ENCODE measurements around the gene ALDOA. TPM values are rescaled to one million over a fixed set of nuclear protein-coding genes. Genes with fewer than 3 reads are reported as not detected.

Gene ALDOA
- total RNA-seq, 1 experiment from 2014 or later = 1,165 TPM

- CTCF ChIA-PET = interaction anchor here (0.7 to 5.6 kb wide), 7 partner anchors 9 to 118 kb away, joined by 3 to 43 read pairs (median 5); partner anchors contain the start of gene TLCD3B
- intact Hi-C loops (cut with micrococcal nuclease) = no loop called here
These were observed 23.7 kb upstream of the ALDOA start for GRCh38 chr16:30041841-30042240.

DNA sequence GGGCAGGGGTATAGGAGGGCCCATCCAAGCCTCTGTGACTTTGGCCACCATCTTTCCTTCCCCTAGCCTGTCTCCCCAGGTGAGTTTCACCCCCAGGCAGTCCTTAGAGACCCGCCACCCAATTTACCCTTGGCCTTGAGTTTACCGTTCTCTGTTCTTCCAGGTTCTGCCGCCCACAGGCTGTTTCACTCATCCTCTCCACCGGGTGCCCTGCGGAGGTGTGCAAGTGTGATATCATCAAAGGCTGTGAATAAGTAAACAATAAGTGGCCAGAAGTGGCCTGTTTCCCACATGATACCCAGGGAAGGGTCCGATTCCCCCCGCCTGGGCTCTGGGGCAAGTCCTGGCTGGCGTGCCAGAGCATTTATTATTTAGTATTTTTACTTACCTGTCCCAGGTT lies 19.4 kb upstream of the ALDOA start:
- CTCF ChIA-PET = interaction anchor here (0.7 kb wide), 1 partner anchor 15 kb away, joined by 3 read pairs; no protein-coding TSS in a partner anchor
- DNase-seq (ENCODE audit: unreplicated experiment) = no peak
- intact Hi-C loops (cut with micrococcal nuclease) = no loop called here
- no TSS peak for BruUV-seq (replicated peaks)
- no peak for TF ChIP-seq CTCF (IDR thresholded peaks at IDR 0.05; ENCODE audit: unreplicated experiment)
- Mint-ChIP-seq H3K4me3 (ENCODE audit: unreplicated experiment) (no peak overlapping the region), H3K9me3 (ENCODE audit: unreplicated experiment) (no peaks in the 10 kb centered on the region), H3K27me3 (ENCODE audit: insufficient read depth, unreplicated experiment) (no peaks in the 10 kb centered on the region), H3K36me3 (ENCODE audit: insufficient read depth, unreplicated experiment) (no peaks in the 10 kb centered on the region), H3K27ac (ENCODE audit: low read depth, unreplicated experiment) (no peak overlapping the region), H3K4me1 (ENCODE audit: insufficient read depth, unreplicated experiment) (no peaks in the 10 kb centered on the region)
- POLR2A ChIA-PET = no interaction called here

More at GRCh38 chr16:30041841-30042240, 23.7 kb upstream of the ALDOA start:
- Mint-ChIP-seq H3K27me3 (ENCODE audit: insufficient read depth, unreplicated experiment) (no peaks in the 10 kb centered on the region), H3K9me3 (ENCODE audit: unreplicated experiment) (no peaks in the 10 kb centered on the region), H3K4me1 (ENCODE audit: insufficient read depth, unreplicated experiment) (no peaks in the 10 kb centered on the region), H3K36me3 (ENCODE audit: insufficient read depth, unreplicated experiment) (no peaks in the 10 kb centered on the region), H3K27ac (ENCODE audit: low read depth, unreplicated experiment) (no peak overlapping the region), H3K4me3 (ENCODE audit: unreplicated experiment) (no peak overlapping the region)
- peak; percentile 49 for DNase-seq (ENCODE audit: unreplicated experiment)
- BruUV-seq (replicated peaks) = no TSS peak
- TF ChIP-seq CTCF (IDR thresholded peaks at IDR 0.05; ENCODE audit: unreplicated experiment) = peak; percentile 54
- POLR2A ChIA-PET = interaction anchor here (1.0 to 1.4 kb wide), 2 partner anchors 11 to 55 kb away, joined by 4 read pairs; partner anchors contain the start of gene YPEL3

GRCh38 chr16:30046588-30046987 lies 19.0 kb upstream of the ALDOA start:
- H3K27me3 Mint-ChIP-seq (ENCODE audit: insufficient read depth, unreplicated experiment) = no peaks in the 10 kb centered on the region
- H3K9me3 Mint-ChIP-seq (ENCODE audit: unreplicated experiment) = no peaks in the 10 kb centered on the region
- no peak for DNase-seq (ENCODE audit: unreplicated experiment)
- ChIA-PET CTCF (interaction anchor here (1.4 kb wide), 1 partner anchor 15 kb away, joined by 8 read pairs; the partner anchor contains the start of gene TLCD3B), POLR2A (no interaction called here)
- H3K36me3 Mint-ChIP-seq (ENCODE audit: insufficient read depth, unreplicated experiment) = no peaks in the 10 kb centered on the region
- BruUV-seq (replicated peaks) = no TSS peak
- H3K4me3 Mint-ChIP-seq (ENCODE audit: unreplicated experiment) = no peak overlapping the region
- no peak for TF ChIP-seq CTCF (IDR thresholded peaks at IDR 0.05; ENCODE audit: unreplicated experiment)
- intact Hi-C loops (cut with micrococcal nuclease) = no loop called here
- H3K4me1 Mint-ChIP-seq (ENCODE audit: insufficient read depth, unreplicated experiment) = peaks cover 3% of the 10 kb centered on the region
- no peak overlapping the region for H3K27ac Mint-ChIP-seq (ENCODE audit: low read depth, unreplicated experiment)

GRCh38 chr16:30049871-30050270 lies 15.7 kb upstream of the ALDOA start:
- Mint-ChIP-seq H3K9me3 (ENCODE audit: unreplicated experiment) (no peaks in the 10 kb centered on the region), H3K36me3 (ENCODE audit: insufficient read depth, unreplicated experiment) (no peaks in the 10 kb centered on the region), H3K27ac (ENCODE audit: low read depth, unreplicated experiment) (no peak overlapping the region), H3K4me3 (ENCODE audit: unreplicated experiment) (no peak overlapping the region), H3K4me1 (ENCODE audit: insufficient read depth, unreplicated experiment) (peaks cover 19% of the 10 kb centered on the region), H3K27me3 (ENCODE audit: insufficient read depth, unreplicated experiment) (no peaks in the 10 kb centered on the region)
- CTCF ChIA-PET = interaction anchor here (2.8 kb wide), 1 partner anchor 18 kb away, joined by 20 read pairs; the partner anchor contains the start of gene TLCD3B
- no TSS peak for BruUV-seq (replicated peaks)
- DNase-seq (ENCODE audit: unreplicated experiment) = no peak
- intact Hi-C loops (cut with micrococcal nuclease) = no loop called here
- no peak for TF ChIP-seq CTCF (IDR thresholded peaks at IDR 0.05; ENCODE audit: unreplicated experiment)
- POLR2A ChIA-PET = interaction anchor here (1.0 kb wide), 1 partner anchor 54 kb away, joined by 5 read pairs; the partner anchor contains the start of gene INO80E

Measured in MCF 10A (cell line).